T-helper 22 cell (primary cell): ENCODE results near the gene PDC.
"Not testable (repeated sequence)": the region's sequence is repeated elsewhere in the genome, so short reads cannot be mapped to it uniquely, and the experiment has no call there.

Source experiments
- DNase-seq: peaks from one replicate; pipeline ENCODE4 v3.0.0-alpha.2; 2020; ENCODE audit warnings: low read depth

PDC gene

GRCh38 chr1:186401446-186401845, 59.5 kb downstream of the PDC start:
- not testable (repeated sequence) for DNase-seq
